GM12875 (cell line): ENCODE measurements around the gene PM20D2.

Source experiments
- H3K4me3 ChIP-seq: one replicate; pipeline ENCODE4 v1.5.1; 2011; ENCODE audit warnings: low read depth, low read length, control low read depth
- TF ChIP-seq, protein P1 (sequence below): IDR thresholded peaks from 2 replicates; pipeline ENCODE4 v1.5.1; 2011; ENCODE audit warnings: low read depth, mild to moderate bottlenecking, control low read depth, inconsistent platforms, low read length, moderate library complexity, borderline replicate concordance; ENCODE audit not compliant: insufficient read depth

Gene PM20D2

DNA sequence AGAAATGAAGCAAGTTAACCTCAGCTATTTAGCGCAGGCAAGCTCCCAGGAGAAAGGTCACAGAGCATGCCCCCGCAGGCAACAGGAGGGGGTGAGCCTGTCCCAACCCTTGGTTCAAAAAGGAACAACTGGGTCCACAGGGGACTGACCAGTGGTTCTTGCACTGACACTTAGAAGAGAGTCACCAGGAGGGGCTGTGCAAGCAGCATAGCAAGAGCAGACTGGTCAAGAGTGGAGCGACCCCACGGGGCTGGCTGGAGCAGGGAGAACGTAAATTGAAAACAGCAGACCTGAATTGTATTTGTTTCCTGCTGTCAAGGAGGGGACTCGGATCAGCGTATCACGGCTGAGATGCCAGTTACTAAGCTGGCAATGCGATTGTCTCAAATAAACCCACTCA is 38.5 kb downstream of the PM20D2 start:
- TF ChIP-seq, protein P1, sequence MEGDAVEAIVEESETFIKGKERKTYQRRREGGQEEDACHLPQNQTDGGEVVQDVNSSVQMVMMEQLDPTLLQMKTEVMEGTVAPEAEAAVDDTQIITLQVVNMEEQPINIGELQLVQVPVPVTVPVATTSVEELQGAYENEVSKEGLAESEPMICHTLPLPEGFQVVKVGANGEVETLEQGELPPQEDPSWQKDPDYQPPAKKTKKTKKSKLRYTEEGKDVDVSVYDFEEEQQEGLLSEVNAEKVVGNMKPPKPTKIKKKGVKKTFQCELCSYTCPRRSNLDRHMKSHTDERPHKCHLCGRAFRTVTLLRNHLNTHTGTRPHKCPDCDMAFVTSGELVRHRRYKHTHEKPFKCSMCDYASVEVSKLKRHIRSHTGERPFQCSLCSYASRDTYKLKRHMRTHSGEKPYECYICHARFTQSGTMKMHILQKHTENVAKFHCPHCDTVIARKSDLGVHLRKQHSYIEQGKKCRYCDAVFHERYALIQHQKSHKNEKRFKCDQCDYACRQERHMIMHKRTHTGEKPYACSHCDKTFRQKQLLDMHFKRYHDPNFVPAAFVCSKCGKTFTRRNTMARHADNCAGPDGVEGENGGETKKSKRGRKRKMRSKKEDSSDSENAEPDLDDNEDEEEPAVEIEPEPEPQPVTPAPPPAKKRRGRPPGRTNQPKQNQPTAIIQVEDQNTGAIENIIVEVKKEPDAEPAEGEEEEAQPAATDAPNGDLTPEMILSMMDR, result no peak
- no peak overlapping the region for H3K4me3 ChIP-seq

DNA sequence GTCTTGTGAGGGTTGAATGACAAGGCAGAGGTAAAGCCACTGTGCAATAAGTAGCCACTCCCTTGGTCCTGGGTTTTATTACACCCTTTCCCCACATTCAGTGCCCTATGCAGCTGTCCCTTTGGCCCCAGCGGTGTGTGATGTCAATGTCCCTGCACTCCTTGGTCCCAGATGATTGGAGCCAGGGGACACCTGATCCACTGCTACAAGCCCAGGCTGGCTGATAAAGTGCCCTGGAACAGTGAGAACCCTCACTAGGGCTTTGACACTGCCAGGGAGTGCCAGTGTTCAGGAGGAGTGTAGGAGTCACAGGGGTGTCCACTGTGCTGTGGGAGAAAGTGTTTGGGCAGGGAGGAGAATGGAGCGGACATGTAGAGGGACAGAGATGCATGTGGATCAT is 40.9 kb downstream of the PM20D2 start:
- TF ChIP-seq, protein P1, result no peak
- H3K4me3 ChIP-seq, result no peak overlapping the region

DNA sequence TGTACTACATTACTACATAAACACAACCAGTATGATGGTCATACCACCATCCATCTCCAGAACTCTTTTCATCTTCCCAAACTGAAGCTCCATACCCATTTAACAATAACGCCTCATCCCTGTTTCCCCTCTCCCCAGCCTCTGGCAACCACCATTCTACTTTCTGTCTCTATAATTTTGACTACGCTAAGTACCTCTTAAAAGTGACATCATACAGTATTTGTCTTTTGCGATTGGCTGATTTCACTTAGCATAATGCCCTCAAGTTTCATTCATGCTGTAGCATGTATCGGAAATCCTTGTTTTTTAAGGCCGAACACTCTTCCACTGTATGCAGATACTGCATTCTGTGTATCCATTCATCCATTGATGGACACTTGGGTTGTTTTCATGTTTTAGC is 41.6 kb downstream of the PM20D2 start:
- TF ChIP-seq, protein P1, result no peak
- no peak overlapping the region for H3K4me3 ChIP-seq

DNA sequence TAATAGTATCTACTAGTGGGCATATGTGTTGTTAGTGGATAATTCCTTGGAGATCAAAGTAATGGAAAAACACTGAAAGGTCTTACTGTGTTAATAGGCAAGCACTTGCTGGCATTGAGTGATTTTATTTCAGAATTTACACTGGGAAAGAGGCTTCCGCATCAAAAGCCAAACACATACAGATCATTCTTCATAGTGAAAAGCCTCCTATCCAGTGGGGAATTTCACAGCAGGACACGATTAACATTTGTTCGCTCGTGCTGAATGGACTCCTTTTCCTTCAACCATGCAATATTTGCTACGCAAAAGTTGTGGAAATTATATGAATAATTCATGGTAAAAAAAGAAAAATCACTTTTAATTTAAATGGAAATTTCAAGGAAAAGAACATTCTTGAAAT is 44.9 kb downstream of the PM20D2 start:
- TF ChIP-seq, protein P1, result no peak
- no peak overlapping the region for H3K4me3 ChIP-seq

GRCh38 chr6:89194559-89194958 is 48.7 kb downstream of the PM20D2 start:
- TF ChIP-seq, protein P1, result no peak
- no peak overlapping the region for H3K4me3 ChIP-seq

DNA sequence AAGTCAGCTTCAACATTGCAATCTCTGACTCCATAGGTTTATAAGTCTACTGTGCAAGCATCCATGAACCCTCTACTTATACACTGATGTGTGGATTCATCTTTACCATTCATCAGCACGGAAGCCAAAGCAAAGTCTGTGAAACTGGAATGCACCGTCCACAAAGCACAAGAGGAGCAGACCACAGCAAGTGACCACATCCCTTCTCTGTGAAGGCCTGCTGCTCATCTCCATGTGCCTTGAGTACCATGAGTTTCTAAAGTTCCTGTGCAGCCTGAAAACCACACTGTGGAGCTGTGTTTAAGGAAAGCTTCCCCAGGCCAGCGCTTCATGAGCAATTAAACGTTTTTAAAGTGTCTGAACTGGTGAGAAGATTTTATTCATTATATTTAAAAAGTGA is 51.3 kb downstream of the PM20D2 start:
- H3K4me3 ChIP-seq, result no peak overlapping the region
- TF ChIP-seq, protein P1, result no peak

DNA sequence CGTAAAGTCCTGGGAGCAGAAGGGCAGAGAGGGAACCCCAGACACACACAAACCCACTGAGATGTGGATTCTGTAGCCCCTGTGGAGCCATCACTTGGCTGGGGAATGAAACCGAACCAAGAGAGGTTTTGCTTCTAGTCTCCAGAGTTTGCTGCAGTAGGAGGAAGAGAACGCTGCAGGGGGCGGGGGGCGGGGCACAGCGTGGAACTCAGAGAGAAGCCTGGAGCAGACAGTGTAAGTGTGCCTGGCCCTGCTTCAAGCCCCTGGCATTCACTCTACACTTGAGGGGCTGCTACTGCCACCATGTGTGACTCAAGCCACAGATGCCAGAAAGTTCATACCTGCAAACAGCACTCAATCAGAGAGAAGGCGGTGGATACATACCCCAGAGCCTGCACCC is 52.4 kb downstream of the PM20D2 start:
- TF ChIP-seq, protein P1, result no peak

More for the DNA sequence above, 52.4 kb downstream of the PM20D2 start:
- no peak overlapping the region for H3K4me3 ChIP-seq
